ENCODE data around the gene AKAP8.

DNA sequence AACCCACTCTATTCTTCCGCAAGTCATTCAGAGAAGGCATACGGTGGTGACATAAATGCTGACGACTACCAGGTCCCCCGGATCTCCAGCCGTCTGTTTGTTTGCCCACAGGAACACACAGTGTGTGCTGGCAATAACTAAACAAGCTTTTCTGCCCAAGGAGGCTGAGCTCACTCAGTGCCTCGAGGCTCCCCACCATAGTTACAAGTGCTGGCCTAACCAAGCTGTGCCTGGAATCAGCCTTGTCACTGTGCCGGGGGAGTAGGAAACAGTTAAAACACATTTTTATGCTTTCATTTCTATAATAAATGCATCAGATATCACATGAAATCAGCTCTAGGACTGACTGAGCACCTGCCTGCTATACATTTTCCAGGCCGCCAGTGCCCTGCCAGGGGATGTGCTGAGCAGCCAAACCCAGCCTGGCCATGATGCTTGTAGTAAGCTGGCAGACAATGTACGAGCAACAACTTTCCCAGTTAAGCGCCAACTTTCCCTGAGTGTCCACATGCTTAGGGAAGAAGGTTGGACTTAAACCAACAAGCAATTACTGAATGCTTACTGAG, 75.4 kb downstream of the AKAP8 start:
- TF ChIP-seq, protein P1, sequence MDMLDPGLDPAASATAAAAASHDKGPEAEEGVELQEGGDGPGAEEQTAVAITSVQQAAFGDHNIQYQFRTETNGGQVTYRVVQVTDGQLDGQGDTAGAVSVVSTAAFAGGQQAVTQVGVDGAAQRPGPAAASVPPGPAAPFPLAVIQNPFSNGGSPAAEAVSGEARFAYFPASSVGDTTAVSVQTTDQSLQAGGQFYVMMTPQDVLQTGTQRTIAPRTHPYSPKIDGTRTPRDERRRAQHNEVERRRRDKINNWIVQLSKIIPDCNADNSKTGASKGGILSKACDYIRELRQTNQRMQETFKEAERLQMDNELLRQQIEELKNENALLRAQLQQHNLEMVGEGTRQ (IDR thresholded peaks at IDR 0.05; ENCODE audit: low read depth, low read length), result no peak
- TF ChIP-seq POLR2A (IDR thresholded peaks at IDR 0.05; ENCODE audit: low read depth, low read length), result no peak
- TF ChIP-seq NFE2L2 (IDR thresholded peaks at IDR 0.05; ENCODE audit: low read depth, low read length), result no peak
- TF ChIP-seq FOS (IDR thresholded peaks at IDR 0.05; ENCODE audit: low read depth, low read length), result no peak
- TF ChIP-seq SMC3 (IDR thresholded peaks at IDR 0.05; ENCODE audit: low read depth, low read length), result no peak

All from IMR-90 (cell line).